Endodermal cell (in vitro differentiated cells): Measurements from ENCODE around the gene SATL1. TPM values are rescaled to one million over a fixed set of nuclear protein-coding genes. Genes with fewer than 3 reads are reported as not detected.

ENCODE experiments used
- DNase-seq: peaks from one replicate; pipeline ENCODE4 v3.0.0-alpha.2; 2017
- H3K27ac ChIP-seq: 2 replicates; pipeline ENCODE4 v1.5.1; 2013; ENCODE audit warnings: mild to moderate bottlenecking, low read depth, low read length, moderate library complexity
- H3K27me3 ChIP-seq: 2 replicates; pipeline ENCODE4 v1.6.1; 2013; ENCODE audit warnings: mild to moderate bottlenecking, low read length, moderate library complexity; ENCODE audit not compliant: insufficient read depth, control insufficient read depth, poor library complexity, severe bottlenecking
- H3K36me3 ChIP-seq: 2 replicates; pipeline ENCODE4 v1.7.0; 2013; ENCODE audit warnings: mild to moderate bottlenecking, low read length, moderate library complexity; ENCODE audit not compliant: control insufficient read depth, insufficient read depth
- H3K4me1 ChIP-seq: one replicate; pipeline ENCODE4 v1.7.0; 2013; ENCODE audit warnings: low read length; ENCODE audit not compliant: control insufficient read depth, insufficient read depth
- H3K4me3 ChIP-seq: 2 replicates; pipeline ENCODE4 v1.5.1; 2013; ENCODE audit warnings: mild to moderate bottlenecking, low read length, moderate library complexity
- H3K9ac ChIP-seq: 2 replicates; pipeline ENCODE4 v1.6.1; 2013; ENCODE audit warnings: mild to moderate bottlenecking, low read length, moderate library complexity; ENCODE audit not compliant: poor library complexity, severe bottlenecking; ENCODE audit errors: extremely low read depth
- H3K9me3 ChIP-seq: 2 replicates; pipeline ENCODE4 v1.6.1; 2013; ENCODE audit warnings: mild to moderate bottlenecking, low read length, moderate library complexity; ENCODE audit not compliant: control insufficient read depth
- H3K27ac Mint-ChIP-seq: 2 replicates; pipeline ENCODE4 v1.8.0; 2020; ENCODE audit warnings: mixed read lengths
- H3K27me3 Mint-ChIP-seq: 2 replicates; pipeline ENCODE4 v1.8.0; 2021; ENCODE audit warnings: mild to moderate bottlenecking, mixed read lengths; ENCODE audit not compliant: insufficient read depth
- H3K36me3 Mint-ChIP-seq: 2 replicates; pipeline ENCODE4 v1.8.0; 2020; ENCODE audit warnings: low read depth, mixed read lengths
- H3K4me1 Mint-ChIP-seq: 2 replicates; pipeline ENCODE4 v1.8.0; 2020; ENCODE audit warnings: mixed read lengths
- H3K4me3 Mint-ChIP-seq: 2 replicates; pipeline ENCODE4 v1.8.0; 2020; ENCODE audit warnings: mild to moderate bottlenecking, moderate library complexity, mixed read lengths
- H3K9me3 Mint-ChIP-seq: 2 replicates; pipeline ENCODE4 v1.8.0; 2020; ENCODE audit warnings: mild to moderate bottlenecking, mixed read lengths
- whole genome bisulfite sequencing, 2 experiments: methylation state at CpG; one replicate each; pipeline versions ENCODE4 v1.1.5 to v1.1.7; 2013; ENCODE audit warnings: missing lambda C conversion rate in 2 of 2, mixed read lengths in 1 of 2; ENCODE audit not compliant: insufficient coverage in 1 of 2, insufficient read length in 1 of 2; 5-methylcytosine and 5-hydroxymethylcytosine counted together
- total RNA-seq, 2 donors: library from RNA; stranded (reverse); fragmentation: NEBNext Ultra II Directional in 1 of 2; extraction: Animal tissue kit (Norgen Biotek cat#: 25700) in 1 of 2; gene quantifications; 2 replicates in 1 of 2; 3 replicates in 1 of 2; pipeline ENCODE4 v1.2.1, GENCODE V29; 2021
- TF ChIP-seq, protein P1 (sequence below): fragments of 200-600 bp; sonication (generic); conservative IDR thresholded peaks from 2 replicates; pipeline ENCODE4 v1.5.0; 2021; ENCODE audit warnings: antibody characterized with exemption, mild to moderate bottlenecking

The SATL1 gene
- total RNA-seq, 2 donors from 2014 or later, result 0.29 to 0.58 TPM

GRCh38 chrX:85140964-85141363 lies 102.6 kb downstream of the SATL1 start:
- H3K27me3 Mint-ChIP-seq, result no peaks in the 10 kb centered on the region
- H3K9me3 Mint-ChIP-seq, result peaks cover 29% of the 10 kb centered on the region
- H3K27ac ChIP-seq, result no peak overlapping the region
- no peaks in the 10 kb centered on the region for H3K36me3 Mint-ChIP-seq
- no peaks in the 10 kb centered on the region for H3K36me3 ChIP-seq
- no peak overlapping the region for H3K4me3 Mint-ChIP-seq
- DNase-seq, result no peak
- no peaks in the 10 kb centered on the region for H3K4me1 Mint-ChIP-seq
- no peaks in the 10 kb centered on the region for H3K9me3 ChIP-seq
- H3K27me3 ChIP-seq, result no peaks in the 10 kb centered on the region
- H3K4me3 ChIP-seq, result no peak overlapping the region
- no peak overlapping the region for H3K9ac ChIP-seq
- 93% methylated on average over 1 of the region's 1 CpG; no CpG with 5 or more reads in 1 of the 2 experiments for WGBS, 2 experiments
- H3K4me1 ChIP-seq, result no peaks in the 10 kb centered on the region
- no peak overlapping the region for H3K27ac Mint-ChIP-seq
- TF ChIP-seq, protein P1, sequence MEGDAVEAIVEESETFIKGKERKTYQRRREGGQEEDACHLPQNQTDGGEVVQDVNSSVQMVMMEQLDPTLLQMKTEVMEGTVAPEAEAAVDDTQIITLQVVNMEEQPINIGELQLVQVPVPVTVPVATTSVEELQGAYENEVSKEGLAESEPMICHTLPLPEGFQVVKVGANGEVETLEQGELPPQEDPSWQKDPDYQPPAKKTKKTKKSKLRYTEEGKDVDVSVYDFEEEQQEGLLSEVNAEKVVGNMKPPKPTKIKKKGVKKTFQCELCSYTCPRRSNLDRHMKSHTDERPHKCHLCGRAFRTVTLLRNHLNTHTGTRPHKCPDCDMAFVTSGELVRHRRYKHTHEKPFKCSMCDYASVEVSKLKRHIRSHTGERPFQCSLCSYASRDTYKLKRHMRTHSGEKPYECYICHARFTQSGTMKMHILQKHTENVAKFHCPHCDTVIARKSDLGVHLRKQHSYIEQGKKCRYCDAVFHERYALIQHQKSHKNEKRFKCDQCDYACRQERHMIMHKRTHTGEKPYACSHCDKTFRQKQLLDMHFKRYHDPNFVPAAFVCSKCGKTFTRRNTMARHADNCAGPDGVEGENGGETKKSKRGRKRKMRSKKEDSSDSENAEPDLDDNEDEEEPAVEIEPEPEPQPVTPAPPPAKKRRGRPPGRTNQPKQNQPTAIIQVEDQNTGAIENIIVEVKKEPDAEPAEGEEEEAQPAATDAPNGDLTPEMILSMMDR, result no peak

- TF ChIP-seq, protein P1, result no peak
- no peaks in the 10 kb centered on the region for H3K4me1 ChIP-seq
- H3K36me3 ChIP-seq, result no peaks in the 10 kb centered on the region
- no peak overlapping the region for H3K9ac ChIP-seq
- Mint-ChIP-seq H3K4me3 (no peak overlapping the region), H3K36me3 (no peaks in the 10 kb centered on the region), H3K27ac (no peak overlapping the region), H3K27me3 (no peaks in the 10 kb centered on the region), H3K9me3 (peaks cover 28% of the 10 kb centered on the region), H3K4me1 (no peaks in the 10 kb centered on the region)
- no peak overlapping the region for H3K27ac ChIP-seq
- no peak for DNase-seq
- no peaks in the 10 kb centered on the region for H3K27me3 ChIP-seq
- H3K9me3 ChIP-seq, result no peaks in the 10 kb centered on the region
- no CpG with 5 or more reads among the region's 1 CpG for WGBS, 2 experiments
- no peak overlapping the region for H3K4me3 ChIP-seq
Observed at GRCh38 chrX:85139422-85139821, 104.2 kb downstream of the SATL1 start.

- H3K9me3 ChIP-seq, result no peaks in the 10 kb centered on the region
- TF ChIP-seq, protein P1, result no peak
- DNase-seq, result no peak
- peaks cover 35% of the 10 kb centered on the region for H3K9me3 Mint-ChIP-seq
- no peaks in the 10 kb centered on the region for H3K4me1 ChIP-seq
- no peaks in the 10 kb centered on the region for H3K36me3 ChIP-seq
- no peak overlapping the region for H3K4me3 ChIP-seq
- H3K4me3 Mint-ChIP-seq, result no peak overlapping the region
- H3K9ac ChIP-seq, result no peak overlapping the region
- no peaks in the 10 kb centered on the region for H3K27me3 Mint-ChIP-seq
- no peak overlapping the region for H3K27ac ChIP-seq
- H3K4me1 Mint-ChIP-seq, result no peaks in the 10 kb centered on the region
- H3K27me3 ChIP-seq, result no peaks in the 10 kb centered on the region
- no peak overlapping the region for H3K27ac Mint-ChIP-seq
- no peaks in the 10 kb centered on the region for H3K36me3 Mint-ChIP-seq
Observed at GRCh38 chrX:85136409-85136808, 107.2 kb downstream of the SATL1 start.
